ENCODE data around the gene ERC1.

Gene ERC1

DNA sequence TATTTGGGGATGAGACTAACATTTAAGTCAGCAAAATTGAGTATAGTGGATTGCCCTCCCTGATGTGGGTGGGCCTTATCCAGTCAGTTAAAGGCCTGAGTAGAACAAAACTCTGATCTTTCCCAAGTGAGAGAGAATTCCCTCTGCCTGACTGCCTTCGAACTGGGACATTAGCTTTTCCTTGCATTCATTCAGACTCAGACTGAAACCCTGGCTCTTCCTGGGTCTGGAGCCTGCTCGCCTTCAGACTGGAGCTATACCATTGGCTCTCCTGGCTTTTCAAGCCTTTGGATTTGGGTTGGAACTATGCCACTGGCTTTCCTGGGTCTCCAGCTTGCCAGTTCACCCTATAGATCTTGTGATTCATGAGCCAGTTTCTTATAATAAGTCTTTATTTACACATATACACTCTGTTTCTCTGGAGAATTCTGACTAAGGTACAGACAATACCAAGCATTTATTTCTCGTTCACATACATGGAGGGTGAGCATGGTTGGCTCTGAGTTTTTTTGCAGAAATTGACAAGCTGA is 296.5 kb downstream of the ERC1 start:
- Histone ChIP-seq H3K27me3 (ENCODE audit: control insufficient read depth, insufficient read depth, low read length) (no peaks in the 10 kb centered on the region), H3K4me1 (ENCODE audit: control insufficient read depth, insufficient read depth, low read length) (peaks cover 6% of the 10 kb centered on the region; the same call in 1 of the 2 replicates), H3K27ac (ENCODE audit: low read depth, low read length) (no peak overlapping the region), H3K36me3 (ENCODE audit: control insufficient read depth, insufficient read depth, low read length) (peaks cover 9% of the 10 kb centered on the region), H3K9ac (ENCODE audit: low read length) (no peak overlapping the region), H3K4me3 (ENCODE audit: low read depth, low read length) (no peak overlapping the region), H3K9me3 (ENCODE audit: control insufficient read depth, insufficient read depth, low read depth, low read length) (no peaks in the 10 kb centered on the region)

DNA sequence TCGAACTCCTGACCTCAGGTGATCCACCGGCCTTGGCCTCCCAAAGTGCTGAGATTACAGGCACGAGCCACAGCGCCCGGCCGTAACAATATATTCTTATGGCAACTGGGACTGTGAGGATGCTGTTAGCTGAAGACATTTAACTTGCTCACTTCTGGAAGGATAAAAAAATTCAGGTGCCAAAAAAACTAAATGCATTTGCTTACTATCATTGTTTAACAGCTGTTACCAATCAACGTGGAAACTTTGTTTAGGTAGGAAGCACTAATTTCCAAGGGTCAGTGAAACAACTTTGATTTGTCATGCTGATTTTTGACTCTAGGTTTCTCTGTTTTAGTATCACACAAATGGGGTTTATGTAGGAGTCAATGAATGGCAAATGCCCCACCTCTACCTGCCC is 297.3 kb downstream of the ERC1 start:
- H3K9me3 ChIP-seq (ENCODE audit: control insufficient read depth, insufficient read depth, low read depth, low read length), result no peaks in the 10 kb centered on the region
- no peak overlapping the region for H3K9ac ChIP-seq (ENCODE audit: low read length)
- no peaks in the 10 kb centered on the region for H3K27me3 ChIP-seq (ENCODE audit: control insufficient read depth, insufficient read depth, low read length)
- no peaks in the 10 kb centered on the region for H3K4me1 ChIP-seq (ENCODE audit: control insufficient read depth, insufficient read depth, low read length)
- H3K36me3 ChIP-seq (ENCODE audit: control insufficient read depth, insufficient read depth, low read length), result peaks cover 9% of the 10 kb centered on the region
- H3K27ac ChIP-seq (ENCODE audit: low read depth, low read length), result no peak overlapping the region
- no peak overlapping the region for H3K4me3 ChIP-seq (ENCODE audit: low read depth, low read length)

DNA sequence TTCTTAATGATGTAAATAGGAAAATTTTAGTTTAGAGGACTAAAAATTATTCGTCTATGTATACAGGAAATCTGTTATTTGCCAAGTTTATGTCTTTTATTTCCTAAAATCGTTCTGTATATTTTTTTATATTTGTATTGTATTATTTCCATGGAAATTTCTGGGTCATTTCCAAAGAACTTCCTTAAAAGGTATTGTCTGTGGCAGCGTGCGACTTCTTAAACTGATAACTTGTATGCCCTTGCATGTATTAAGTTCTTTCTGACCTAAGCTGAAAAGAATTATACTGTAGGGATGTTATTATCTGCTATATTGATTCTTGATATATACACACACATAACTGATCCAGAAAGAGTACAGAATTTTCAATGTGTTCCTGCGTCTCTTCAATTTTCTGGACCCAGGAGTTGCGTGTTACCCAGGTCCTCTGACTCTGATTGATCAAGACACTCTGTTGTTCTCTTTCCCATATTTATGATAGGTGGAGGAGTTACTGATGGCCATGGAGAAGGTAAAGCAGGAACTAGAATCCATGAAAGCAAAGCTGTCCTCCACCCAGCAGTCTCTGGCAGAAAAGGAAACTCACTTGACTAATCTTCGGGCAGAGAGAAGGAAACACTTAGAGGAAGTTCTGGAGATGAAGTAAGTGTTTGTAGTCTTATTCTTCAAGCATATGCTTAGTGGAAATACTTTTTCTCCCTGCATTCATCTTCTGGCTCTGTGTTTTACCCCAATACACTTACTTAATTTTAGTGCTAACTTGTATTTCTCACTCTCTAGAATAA is 298.5 kb downstream of the ERC1 start:
- no peak overlapping the region for H3K9ac ChIP-seq (ENCODE audit: low read length)
- H3K27me3 ChIP-seq (ENCODE audit: control insufficient read depth, insufficient read depth, low read length), result no peaks in the 10 kb centered on the region
- H3K9me3 ChIP-seq (ENCODE audit: control insufficient read depth, insufficient read depth, low read depth, low read length), result no peaks in the 10 kb centered on the region
- no peak overlapping the region for H3K4me3 ChIP-seq (ENCODE audit: low read depth, low read length)
- no peak overlapping the region for H3K27ac ChIP-seq (ENCODE audit: low read depth, low read length)
- H3K36me3 ChIP-seq (ENCODE audit: control insufficient read depth, insufficient read depth, low read length), result peaks cover 9% of the 10 kb centered on the region
- no peaks in the 10 kb centered on the region for H3K4me1 ChIP-seq (ENCODE audit: control insufficient read depth, insufficient read depth, low read length)

DNA sequence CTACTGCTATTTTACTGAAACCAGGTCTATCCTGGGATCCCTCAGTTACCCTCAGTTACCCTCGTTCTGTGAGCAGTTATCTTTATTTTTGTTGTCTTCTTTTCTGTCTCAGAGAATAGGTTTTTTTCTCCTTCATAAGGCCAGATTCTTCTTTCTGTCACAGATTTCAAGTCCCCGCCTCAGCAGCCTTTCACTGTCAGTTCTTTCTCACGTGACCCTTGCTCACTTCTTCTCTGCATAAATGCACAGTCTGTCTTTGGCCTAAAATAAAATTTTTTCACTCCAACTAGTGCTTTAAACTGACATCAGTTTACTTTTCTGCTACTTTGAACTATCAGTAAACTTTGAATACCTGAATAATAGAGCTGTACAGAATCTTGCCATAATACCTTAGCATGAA is 299.7 kb downstream of the ERC1 start:
- H3K9me3 ChIP-seq (ENCODE audit: control insufficient read depth, insufficient read depth, low read depth, low read length), result no peaks in the 10 kb centered on the region
- no peak overlapping the region for H3K27ac ChIP-seq (ENCODE audit: low read depth, low read length)
- H3K9ac ChIP-seq (ENCODE audit: low read length), result no peak overlapping the region
- no peak overlapping the region for H3K4me3 ChIP-seq (ENCODE audit: low read depth, low read length)
- peaks cover 9% of the 10 kb centered on the region for H3K36me3 ChIP-seq (ENCODE audit: control insufficient read depth, insufficient read depth, low read length)
- H3K27me3 ChIP-seq (ENCODE audit: control insufficient read depth, insufficient read depth, low read length), result no peaks in the 10 kb centered on the region
- H3K4me1 ChIP-seq (ENCODE audit: control insufficient read depth, insufficient read depth, low read length), result no peaks in the 10 kb centered on the region

DNA sequence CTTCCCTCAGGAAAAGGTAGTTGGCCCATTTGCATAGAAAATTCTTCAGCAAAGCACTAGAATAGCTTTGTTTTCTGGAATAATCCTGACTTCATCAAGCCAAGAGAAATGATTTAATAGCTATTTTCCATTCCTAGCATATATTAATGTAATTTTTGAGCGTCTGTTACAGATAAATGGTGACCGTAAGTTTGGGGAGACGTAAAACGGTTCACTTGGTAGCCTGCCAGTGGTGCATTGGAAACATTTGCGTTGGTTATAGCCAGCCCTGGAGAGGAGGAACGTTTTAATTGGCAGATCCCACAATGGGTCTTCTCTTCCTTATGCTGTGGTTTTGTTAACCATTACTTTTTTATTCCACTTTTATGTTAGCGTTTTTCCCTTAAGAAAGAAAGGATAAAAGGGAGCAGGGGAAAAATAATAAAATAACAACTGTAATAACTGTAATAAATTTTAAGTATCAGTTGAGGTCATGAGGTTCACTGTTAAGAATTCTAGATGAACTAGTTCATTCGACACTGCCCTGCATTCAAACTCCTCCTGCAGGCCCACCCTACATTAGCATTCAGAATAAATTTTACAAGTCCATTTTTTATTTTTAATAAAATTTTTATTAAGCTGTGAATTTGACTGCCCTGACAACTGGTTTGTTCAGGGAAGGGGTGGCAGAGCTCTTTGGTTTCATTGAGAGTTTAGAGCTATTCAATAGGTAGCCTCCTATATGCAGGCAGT is 300.7 kb downstream of the ERC1 start:
- Histone ChIP-seq H3K27ac (ENCODE audit: low read depth, low read length) (no peak overlapping the region), H3K36me3 (ENCODE audit: control insufficient read depth, insufficient read depth, low read length) (peaks cover 9% of the 10 kb centered on the region)

DNA sequence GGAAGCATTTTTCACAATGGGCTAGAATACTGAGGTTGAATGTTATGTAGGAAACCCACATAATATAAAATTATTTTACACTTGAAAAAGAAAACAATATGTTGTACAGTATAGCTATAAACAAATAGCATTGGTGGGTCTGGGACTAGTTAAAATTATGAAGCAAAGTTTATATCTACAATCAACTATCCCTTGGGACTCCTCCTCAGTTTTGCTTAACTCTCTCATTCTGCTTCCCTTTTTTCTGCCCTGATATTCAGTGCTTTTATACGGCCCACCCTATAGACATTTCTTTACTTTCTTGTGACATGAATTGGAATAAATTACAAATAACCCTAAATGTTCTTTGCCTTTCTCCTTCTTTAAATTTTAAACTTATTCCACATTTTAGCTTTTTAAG is 302.9 kb downstream of the ERC1 start:
- Histone ChIP-seq H3K9me3 (ENCODE audit: control insufficient read depth, insufficient read depth, low read depth, low read length) (no peaks in the 10 kb centered on the region), H3K4me3 (ENCODE audit: low read depth, low read length) (no peak overlapping the region), H3K4me1 (ENCODE audit: control insufficient read depth, insufficient read depth, low read length) (no peaks in the 10 kb centered on the region), H3K27ac (ENCODE audit: low read depth, low read length) (no peak overlapping the region), H3K9ac (ENCODE audit: low read length) (no peak overlapping the region), H3K36me3 (ENCODE audit: control insufficient read depth, insufficient read depth, low read length) (peaks cover 9% of the 10 kb centered on the region), H3K27me3 (ENCODE audit: control insufficient read depth, insufficient read depth, low read length) (no peaks in the 10 kb centered on the region)

More for the DNA sequence above, 300.7 kb downstream of the ERC1 start:
- Histone ChIP-seq H3K4me3 (ENCODE audit: low read depth, low read length) (no peak overlapping the region), H3K4me1 (ENCODE audit: control insufficient read depth, insufficient read depth, low read length) (no peaks in the 10 kb centered on the region), H3K9ac (ENCODE audit: low read length) (no peak overlapping the region), H3K27me3 (ENCODE audit: control insufficient read depth, insufficient read depth, low read length) (no peaks in the 10 kb centered on the region), H3K9me3 (ENCODE audit: control insufficient read depth, insufficient read depth, low read depth, low read length) (no peaks in the 10 kb centered on the region)

DNA sequence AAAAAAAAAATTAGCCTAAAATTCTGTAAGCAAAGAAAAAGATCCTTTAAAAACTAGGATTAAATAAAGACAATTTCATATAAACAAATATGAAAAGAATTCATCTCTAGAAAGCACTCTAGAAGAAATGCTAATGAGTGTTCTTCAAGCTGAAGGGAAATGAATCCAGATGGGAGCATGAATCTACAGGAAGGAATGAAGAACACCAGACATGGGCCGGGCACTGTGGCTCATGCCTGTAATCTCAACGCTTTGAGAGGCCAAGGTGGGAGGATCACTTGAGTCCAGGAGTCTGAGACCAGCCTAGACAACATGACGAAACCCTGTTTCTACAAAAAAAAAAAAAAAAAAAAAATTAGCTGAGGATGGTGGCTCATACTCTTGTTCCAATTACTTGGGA is 306.2 kb downstream of the ERC1 start:
- no peak overlapping the region for H3K9ac ChIP-seq (ENCODE audit: low read length)
- no peaks in the 10 kb centered on the region for H3K27me3 ChIP-seq (ENCODE audit: control insufficient read depth, insufficient read depth, low read length)
- no peaks in the 10 kb centered on the region; the same call in none of the 2 replicates for H3K36me3 ChIP-seq (ENCODE audit: control insufficient read depth, insufficient read depth, low read length)

DNA sequence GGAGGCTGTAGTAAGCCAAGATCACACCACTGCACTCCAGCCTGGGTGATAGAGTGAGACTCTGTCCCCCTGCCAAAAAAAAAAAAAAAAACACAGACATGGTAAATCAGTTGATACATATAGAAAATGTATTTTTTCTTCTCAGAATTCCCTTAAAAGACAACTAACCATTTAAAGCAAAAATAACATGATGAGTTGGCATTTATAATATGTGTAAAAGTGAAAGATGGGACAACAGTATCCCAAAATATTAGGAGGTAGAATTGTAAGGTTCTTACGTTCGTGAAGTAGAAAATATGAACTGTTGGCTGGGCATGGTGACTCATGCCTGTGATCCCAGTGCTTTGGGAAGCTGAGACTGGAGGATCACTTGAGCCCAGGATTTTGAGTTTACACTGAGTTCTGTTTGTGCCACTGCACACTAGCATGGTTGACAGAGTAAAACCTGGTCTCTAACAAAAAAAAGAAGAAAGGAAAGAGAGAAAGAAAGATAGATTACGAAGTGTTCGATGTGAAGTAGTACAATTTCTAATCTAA is 306.7 kb downstream of the ERC1 start:
- Histone ChIP-seq H3K9ac (ENCODE audit: low read length) (no peak overlapping the region), H3K4me3 (ENCODE audit: low read depth, low read length) (no peak overlapping the region), H3K27me3 (ENCODE audit: control insufficient read depth, insufficient read depth, low read length) (no peaks in the 10 kb centered on the region), H3K9me3 (ENCODE audit: control insufficient read depth, insufficient read depth, low read depth, low read length) (peaks cover 3% of the 10 kb centered on the region; the same call in 1 of the 2 replicates), H3K4me1 (ENCODE audit: control insufficient read depth, insufficient read depth, low read length) (no peaks in the 10 kb centered on the region), H3K36me3 (ENCODE audit: control insufficient read depth, insufficient read depth, low read length) (no peaks in the 10 kb centered on the region; the same call in none of the 2 replicates), H3K27ac (ENCODE audit: low read depth, low read length) (no peak overlapping the region)

More for the DNA sequence above, 306.2 kb downstream of the ERC1 start:
- no peak overlapping the region for H3K4me3 ChIP-seq (ENCODE audit: low read depth, low read length)
- no peaks in the 10 kb centered on the region for H3K4me1 ChIP-seq (ENCODE audit: control insufficient read depth, insufficient read depth, low read length)
- no peak overlapping the region for H3K27ac ChIP-seq (ENCODE audit: low read depth, low read length)
- H3K9me3 ChIP-seq (ENCODE audit: control insufficient read depth, insufficient read depth, low read depth, low read length), result peaks cover 3% of the 10 kb centered on the region; the same call in 1 of the 2 replicates

DNA sequence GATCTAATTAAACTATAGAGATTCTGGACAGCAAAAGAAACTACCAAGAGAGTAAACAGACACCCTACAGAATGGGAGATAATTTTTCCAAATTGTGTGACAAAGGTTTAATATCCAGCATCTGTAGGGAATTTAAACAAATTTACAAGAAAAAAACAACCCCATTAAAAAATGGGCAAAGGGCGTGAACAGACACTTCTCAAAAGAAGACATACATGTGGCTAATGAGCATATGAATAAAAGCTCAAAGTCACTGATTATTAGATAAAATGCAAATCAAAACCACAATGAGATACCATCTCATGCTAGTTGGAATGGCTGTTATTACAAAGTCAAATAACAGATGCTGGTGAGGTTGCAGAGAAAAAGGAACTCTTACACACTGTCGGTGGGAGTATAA is 309.4 kb downstream of the ERC1 start:
- no peak overlapping the region for H3K4me3 ChIP-seq (ENCODE audit: low read depth, low read length)
- no peaks in the 10 kb centered on the region for H3K27me3 ChIP-seq (ENCODE audit: control insufficient read depth, insufficient read depth, low read length)
- H3K9ac ChIP-seq (ENCODE audit: low read length), result no peak overlapping the region
- no peaks in the 10 kb centered on the region; the same call in 1 of the 2 replicates for H3K36me3 ChIP-seq (ENCODE audit: control insufficient read depth, insufficient read depth, low read length)
- peaks cover 3% of the 10 kb centered on the region; the same call in 1 of the 2 replicates for H3K9me3 ChIP-seq (ENCODE audit: control insufficient read depth, insufficient read depth, low read depth, low read length)
- H3K27ac ChIP-seq (ENCODE audit: low read depth, low read length), result no peak overlapping the region
- no peaks in the 10 kb centered on the region for H3K4me1 ChIP-seq (ENCODE audit: control insufficient read depth, insufficient read depth, low read length)

DNA sequence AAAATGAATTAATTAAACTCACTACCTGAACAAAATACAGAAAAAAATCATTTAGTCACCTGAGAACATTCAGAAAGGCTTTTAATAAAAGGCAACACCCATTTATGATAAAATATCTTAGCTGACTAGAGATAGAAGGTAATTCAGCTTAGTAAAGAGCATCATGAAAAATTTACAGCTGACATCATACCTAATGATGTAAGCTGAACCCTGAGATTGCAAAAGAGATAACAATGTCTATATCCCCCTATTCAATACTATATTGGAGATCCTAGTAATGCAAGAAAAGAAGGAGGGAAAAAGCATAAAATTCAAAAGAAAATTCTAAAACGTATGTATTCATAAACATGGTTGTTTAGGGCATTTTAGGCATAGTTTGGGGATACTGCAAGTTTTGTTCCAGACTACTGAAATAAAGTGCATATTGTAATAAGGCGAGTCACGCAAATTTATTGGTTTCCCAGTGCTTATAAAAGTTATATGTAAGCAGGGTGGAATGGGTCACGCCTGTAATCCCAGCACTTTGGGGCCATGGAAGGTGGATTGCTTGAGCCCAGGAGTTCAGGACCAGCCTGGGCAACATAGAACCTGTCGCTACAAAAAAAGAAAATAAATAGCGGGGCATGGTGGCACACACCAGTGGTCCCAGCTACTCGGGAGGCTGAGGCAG is 311.3 kb downstream of the ERC1 start:
- no peaks in the 10 kb centered on the region for H3K27me3 ChIP-seq (ENCODE audit: control insufficient read depth, insufficient read depth, low read length)
- no peak overlapping the region for H3K9ac ChIP-seq (ENCODE audit: low read length)
- H3K9me3 ChIP-seq (ENCODE audit: control insufficient read depth, insufficient read depth, low read depth, low read length), result peaks cover 3% of the 10 kb centered on the region; the same call in 1 of the 2 replicates
- no peak overlapping the region for H3K27ac ChIP-seq (ENCODE audit: low read depth, low read length)
- no peak overlapping the region for H3K4me3 ChIP-seq (ENCODE audit: low read depth, low read length)
- H3K4me1 ChIP-seq (ENCODE audit: control insufficient read depth, insufficient read depth, low read length), result no peaks in the 10 kb centered on the region
- no peaks in the 10 kb centered on the region; the same call in 1 of the 2 replicates for H3K36me3 ChIP-seq (ENCODE audit: control insufficient read depth, insufficient read depth, low read length)

Measured in HUES6 (cell line).